CD14-positive monocyte (primary cell): ENCODE measurements around the gene RFC2. TPM values are rescaled to one million over a fixed set of nuclear protein-coding genes. Genes with fewer than 3 reads are reported as not detected.

Experiments used
- DNase-seq, 3 donors: peaks; one replicate each; pipeline ENCODE4 v3.0.0-alpha.2; 2011 to 2022
- H2AFZ ChIP-seq: 2 replicates; pipeline ENCODE4 v1.6.0; 2012; ENCODE audit warnings: mild to moderate bottlenecking, low read depth, low read length, inconsistent platforms; ENCODE audit not compliant: insufficient read depth, poor library complexity, severe bottlenecking
- H3K27ac ChIP-seq, 2 donors: 1 replicate in 1 of 2; 2 replicates in 1 of 2; pipeline ENCODE4 v1.5.1; 2012 to 2013; ENCODE audit warnings: low read length in 2 of 2, control low read depth in 1 of 2, inconsistent platforms in 1 of 2, low read depth in 1 of 2, mild to moderate bottlenecking in 1 of 2
- H3K27me3 ChIP-seq, 2 donors: one replicate each; pipeline versions ENCODE4 v1.6.0 to v1.6.1; 2011 to 2013; ENCODE audit warnings: low read length in 2 of 2; ENCODE audit not compliant: control insufficient read depth in 2 of 2, insufficient read depth in 2 of 2
- H3K36me3 ChIP-seq, 2 donors: replicated peaks in 1 of 2; 1 replicate in 1 of 2; 2 replicates in 1 of 2; pipeline versions ENCODE4 v1.5.1 to v1.6.1; 2012 to 2013; ENCODE audit warnings: low read length in 2 of 2, control low read depth in 1 of 2, inconsistent platforms in 1 of 2, mild to moderate bottlenecking in 1 of 2; ENCODE audit not compliant: insufficient read depth in 2 of 2, control insufficient read depth in 1 of 2
- H3K4me1 ChIP-seq, 2 donors: 1 replicate in 1 of 2; 2 replicates in 1 of 2; pipeline versions ENCODE4 v1.5.1 to v1.6.1; 2012 to 2013; ENCODE audit warnings: low read length in 2 of 2, control low read depth in 1 of 2, inconsistent platforms in 1 of 2, mild to moderate bottlenecking in 1 of 2, moderate library complexity in 1 of 2; ENCODE audit not compliant: insufficient read depth in 2 of 2, control insufficient read depth in 1 of 2
- H3K4me2 ChIP-seq: replicated peaks from 2 replicates; pipeline ENCODE3; 2012; ENCODE audit warnings: low read length, moderate library complexity, mild to moderate bottlenecking; ENCODE audit not compliant: poor library complexity, severe bottlenecking; ENCODE audit errors: extremely low read depth
- H3K4me3 ChIP-seq, 3 experiments: fragments of 200-600 bp in 1 of 3; sonication (generic) in 1 of 3; replicated peaks in 1 of 3; 1 replicate in 2 of 3; 2 replicates in 1 of 3; pipeline ENCODE4 v1.5.1; 2011 to 2013; ENCODE audit warnings: low read length in 3 of 3, mild to moderate bottlenecking in 3 of 3, control low read depth in 2 of 3, low read depth in 2 of 3, inconsistent platforms in 1 of 3, moderate library complexity in 1 of 3
- H3K79me2 ChIP-seq: 2 replicates; pipeline ENCODE4 v1.6.0; 2012; ENCODE audit warnings: mild to moderate bottlenecking, control low read depth, inconsistent platforms, low read length, moderate library complexity; ENCODE audit not compliant: insufficient read depth
- H3K9ac ChIP-seq: 2 replicates; pipeline ENCODE4 v1.6.0; 2017; ENCODE audit warnings: low read length, mild to moderate bottlenecking; ENCODE audit not compliant: insufficient read depth, poor library complexity, severe bottlenecking
- H3K9me3 ChIP-seq, 2 donors: replicated peaks in 1 of 2; 1 replicate in 1 of 2; 2 replicates in 1 of 2; pipeline versions ENCODE4 v1.5.1 to v1.6.1; 2012 to 2013; ENCODE audit warnings: low read length in 2 of 2, control low read depth in 1 of 2; ENCODE audit not compliant: control insufficient read depth in 1 of 2, insufficient read depth in 1 of 2
- H4K20me1 ChIP-seq: 2 replicates; pipeline ENCODE4 v1.6.0; 2012; ENCODE audit warnings: mild to moderate bottlenecking, low read length, control low read depth, moderate library complexity; ENCODE audit not compliant: insufficient read depth
- H3K27ac Mint-ChIP-seq, 7 donors: one replicate each; pipeline ENCODE4 v1.8.0; 2020; ENCODE audit warnings: mild to moderate bottlenecking in 7 of 7, mixed read lengths in 7 of 7, moderate library complexity in 6 of 7, inconsistent platforms in 2 of 7
- H3K27me3 Mint-ChIP-seq, 3 donors: one replicate each; pipeline ENCODE4 v1.8.0; 2021 to 2022; ENCODE audit warnings: low read depth in 3 of 3, mild to moderate bottlenecking in 3 of 3, mixed read lengths in 3 of 3, moderate library complexity in 3 of 3, inconsistent platforms in 1 of 3
- H3K36me3 Mint-ChIP-seq, 2 donors: one replicate each; pipeline ENCODE4 v1.8.0; 2020; ENCODE audit warnings: mixed read lengths in 2 of 2, inconsistent platforms in 1 of 2, mild to moderate bottlenecking in 1 of 2
- H3K4me1 Mint-ChIP-seq: one replicate; pipeline ENCODE4 v1.8.0; 2020; ENCODE audit warnings: mild to moderate bottlenecking, mixed read lengths
- H3K4me3 Mint-ChIP-seq, 2 donors: one replicate each; pipeline ENCODE4 v1.8.0; 2020; ENCODE audit warnings: mild to moderate bottlenecking in 2 of 2, mixed read lengths in 2 of 2, moderate library complexity in 1 of 2
- H3K9me3 Mint-ChIP-seq, 7 donors: one replicate each; pipeline ENCODE4 v1.8.0; 2020 to 2022; ENCODE audit warnings: mixed read lengths in 7 of 7, mild to moderate bottlenecking in 6 of 7, moderate library complexity in 6 of 7, inconsistent platforms in 2 of 7
- WGBS: methylation state at CpG from one replicate; pipeline ENCODE4 v1.1.5; 2013; ENCODE audit warnings: missing lambda C conversion rate; ENCODE audit not compliant: insufficient coverage; 5-methylcytosine and 5-hydroxymethylcytosine counted together
- intact Hi-C, 2 donors: fragments of 100-400 bp; cut with micrococcal nuclease; formaldehyde crosslinking; loops; one replicate each; pipeline versions ENCODE4 v1.15.0 to v1.15.1; 2023
- polyA plus RNA-seq, 3 donors: library from polyadenylated mRNA; depleted of rRNA in 1 of 3; unstranded in 2 of 3; stranded (reverse) in 1 of 3; fragments of 300-500 nt in 2 of 3; fragments of >200 nt in 1 of 3; fragmentation: Illumina TruSeq in 2 of 3; gene quantifications; 1 replicate in 2 of 3; 2 replicates in 1 of 3; pipeline ENCODE4 v1.2.3, GENCODE V29; 2012 to 2021
- TF ChIP-seq, protein P1 (sequence below): fragments of 200-600 bp; IDR thresholded peaks from one replicate; pipeline ENCODE4 v1.8.0; 2022; ENCODE audit warnings: antibody characterized with exemption, mild to moderate bottlenecking

Gene RFC2
- polyA plus RNA-seq, 3 donors: 12.8 to 42.1 (median 33.5) TPM

DNA sequence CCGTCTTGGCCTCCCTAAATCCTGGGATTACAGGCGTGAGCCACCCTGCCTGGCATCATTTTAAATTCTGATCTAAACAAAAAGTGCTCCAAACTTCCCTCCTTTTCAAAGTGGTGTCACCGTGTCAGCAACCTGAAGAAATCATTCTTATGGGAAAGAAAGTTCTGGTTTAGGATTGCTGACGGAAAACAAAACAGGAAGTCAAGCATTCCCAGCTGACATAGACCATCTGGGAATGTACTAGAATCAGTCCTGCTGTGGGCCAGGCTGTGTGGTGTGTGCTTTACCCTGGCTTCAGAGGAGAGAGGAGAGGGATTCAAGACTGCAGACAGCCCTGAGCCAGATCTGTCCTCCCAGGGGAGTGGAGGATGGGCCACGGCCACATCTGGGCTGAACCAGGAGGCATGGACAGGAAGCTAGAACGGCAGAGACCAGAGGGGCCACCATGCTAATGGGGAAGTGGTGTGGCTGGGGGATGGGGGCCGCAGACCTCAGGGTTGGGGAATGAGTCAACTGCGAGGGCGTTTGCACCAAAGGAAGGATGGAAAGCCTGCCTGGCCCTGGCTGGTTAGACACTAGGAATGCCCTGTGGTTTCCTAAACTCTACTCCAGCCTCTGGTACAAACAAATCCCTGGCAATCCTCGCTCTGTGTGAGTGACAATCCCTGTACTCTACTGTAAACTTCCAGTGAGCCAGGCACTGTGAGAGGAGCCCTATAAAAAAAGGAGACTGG is 18.3 kb upstream of the RFC2 start:
- TF ChIP-seq, protein P1, sequence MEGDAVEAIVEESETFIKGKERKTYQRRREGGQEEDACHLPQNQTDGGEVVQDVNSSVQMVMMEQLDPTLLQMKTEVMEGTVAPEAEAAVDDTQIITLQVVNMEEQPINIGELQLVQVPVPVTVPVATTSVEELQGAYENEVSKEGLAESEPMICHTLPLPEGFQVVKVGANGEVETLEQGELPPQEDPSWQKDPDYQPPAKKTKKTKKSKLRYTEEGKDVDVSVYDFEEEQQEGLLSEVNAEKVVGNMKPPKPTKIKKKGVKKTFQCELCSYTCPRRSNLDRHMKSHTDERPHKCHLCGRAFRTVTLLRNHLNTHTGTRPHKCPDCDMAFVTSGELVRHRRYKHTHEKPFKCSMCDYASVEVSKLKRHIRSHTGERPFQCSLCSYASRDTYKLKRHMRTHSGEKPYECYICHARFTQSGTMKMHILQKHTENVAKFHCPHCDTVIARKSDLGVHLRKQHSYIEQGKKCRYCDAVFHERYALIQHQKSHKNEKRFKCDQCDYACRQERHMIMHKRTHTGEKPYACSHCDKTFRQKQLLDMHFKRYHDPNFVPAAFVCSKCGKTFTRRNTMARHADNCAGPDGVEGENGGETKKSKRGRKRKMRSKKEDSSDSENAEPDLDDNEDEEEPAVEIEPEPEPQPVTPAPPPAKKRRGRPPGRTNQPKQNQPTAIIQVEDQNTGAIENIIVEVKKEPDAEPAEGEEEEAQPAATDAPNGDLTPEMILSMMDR: no peak
- H3K4me2 ChIP-seq: peak overlapping the region; percentile 71
- H3K9ac ChIP-seq: peak overlapping the region; percentile 34
- no peaks in the 10 kb centered on the region for H3K36me3 ChIP-seq
- no peaks in the 10 kb centered on the region for H3K79me2 ChIP-seq
- intact Hi-C loops: no loop called here
- H4K20me1 ChIP-seq: no peaks in the 10 kb centered on the region
- Mint-ChIP-seq H3K36me3 (no peaks in the 10 kb centered on the region), H3K4me1 (peaks cover 30% of the 10 kb centered on the region), H3K9me3 (peaks cover 0 to 4% (median 0%) of the 10 kb centered on the region in 7 donors), H3K27ac (peak overlapping the region; percentile 85 to 95 (median 93)), H3K4me3 (peak overlapping the region; percentile 73 to 89), H3K27me3 (peaks cover 0 to 3% (median 3%) of the 10 kb centered on the region in 3 donors)
- peak overlapping the region; percentile 39 to 81 for H3K27ac ChIP-seq
- peaks cover 28 to 34% of the 10 kb centered on the region in 2 donors for H3K4me1 ChIP-seq
- no peaks in the 10 kb centered on the region for H3K9me3 ChIP-seq
- peak; percentile 83 to 90 (median 90) for DNase-seq
- H2AFZ ChIP-seq: peak overlapping the region; percentile 76
- 0% methylated on average over 4 of the region's 10 CpGs for WGBS
- no peaks in the 10 kb centered on the region for H3K27me3 ChIP-seq
- peak overlapping the region; percentile 22 to 62 (median 31) for H3K4me3 ChIP-seq

DNA sequence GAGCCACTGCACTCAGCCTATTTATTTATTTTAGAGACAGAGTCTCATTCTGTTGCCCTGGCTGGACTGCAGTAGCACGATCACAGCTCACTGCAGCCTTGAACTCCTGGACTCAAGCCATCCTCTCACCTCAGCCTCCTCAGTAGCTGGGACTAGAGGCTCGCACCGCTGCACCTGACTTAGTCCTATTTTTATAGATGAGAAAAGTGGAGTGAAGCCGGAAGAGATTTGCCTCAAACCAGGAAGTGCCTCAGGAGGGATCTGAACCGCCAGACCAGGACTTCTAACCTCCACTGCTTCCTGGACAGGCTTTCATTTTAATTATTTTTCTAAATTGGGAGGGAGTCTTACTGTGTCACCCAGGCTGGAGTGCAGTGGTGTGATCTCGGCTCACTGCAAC is 17.5 kb upstream of the RFC2 start:
- TF ChIP-seq, protein P1: no peak
- H3K9ac ChIP-seq: peak overlapping the region; percentile 34
- H3K4me1 ChIP-seq: peaks cover 28 to 34% of the 10 kb centered on the region in 2 donors
- H3K4me2 ChIP-seq: peak overlapping the region; percentile 71
- no CpG with 5 or more reads among the region's 6 CpGs for WGBS
- H3K27me3 ChIP-seq: no peaks in the 10 kb centered on the region
- peak overlapping the region; percentile 22 to 62 (median 31) for H3K4me3 ChIP-seq
- peak overlapping the region; percentile 39 to 81 for H3K27ac ChIP-seq
- Mint-ChIP-seq H3K4me3 (peak overlapping the region; percentile 73 to 89), H3K36me3 (no peaks in the 10 kb centered on the region), H3K9me3 (peaks cover 0 to 6% (median 0%) of the 10 kb centered on the region in 7 donors), H3K4me1 (peaks cover 30% of the 10 kb centered on the region), H3K27me3 (peaks cover 0 to 3% (median 3%) of the 10 kb centered on the region in 3 donors), H3K27ac (peak overlapping the region; percentile 85 to 95 (median 93))
- no peaks in the 10 kb centered on the region for H3K79me2 ChIP-seq
- H2AFZ ChIP-seq: peak overlapping the region; percentile 76
- intact Hi-C loops: no loop called here
- no peaks in the 10 kb centered on the region for H3K9me3 ChIP-seq
- no peaks in the 10 kb centered on the region for H4K20me1 ChIP-seq
- peak in 2 of 3 donors; percentile 38 to 41 for DNase-seq
- H3K36me3 ChIP-seq: no peaks in the 10 kb centered on the region
